GM12801 (cell line): ENCODE data around the gene C5orf63.

Experiments
- TF ChIP-seq, protein P1 (sequence below): IDR thresholded peaks from one replicate; pipeline ENCODE4 v1.5.1; 2011; ENCODE audit warnings: control low read depth; ENCODE audit not compliant: insufficient read length; ENCODE audit errors: extremely low read depth

The C5orf63 gene

DNA sequence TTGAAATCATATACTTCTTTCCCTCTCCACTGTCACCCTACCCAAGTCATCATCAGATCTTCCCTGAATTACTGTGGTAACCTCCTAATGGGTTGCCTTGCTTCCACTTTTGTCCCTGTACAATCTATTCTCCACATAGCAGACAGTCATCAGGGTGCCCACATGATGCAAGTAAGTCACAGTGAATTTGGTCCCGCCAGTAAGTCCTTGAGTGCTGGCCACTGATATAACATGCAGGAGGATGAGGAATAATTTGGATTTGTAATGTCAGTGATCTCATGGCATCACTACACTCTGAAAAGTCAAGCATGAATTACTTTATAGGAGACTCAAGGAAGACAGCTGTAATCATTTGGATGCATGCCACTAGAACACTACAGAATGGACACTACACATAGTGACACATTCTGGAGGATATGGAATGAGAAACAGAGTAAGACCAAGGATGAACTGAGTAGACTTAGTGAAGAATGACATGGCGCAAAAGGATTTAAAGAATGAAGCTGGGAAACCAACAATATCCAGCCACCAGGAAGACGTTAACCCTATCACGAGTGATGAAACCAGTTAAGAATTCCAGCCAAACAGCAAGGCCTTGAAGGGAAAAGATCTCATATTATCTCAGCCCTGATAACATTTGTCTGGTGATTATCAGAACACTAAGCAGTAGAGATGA lies 71.5 kb downstream of the C5orf63 start:
- TF ChIP-seq, protein P1, sequence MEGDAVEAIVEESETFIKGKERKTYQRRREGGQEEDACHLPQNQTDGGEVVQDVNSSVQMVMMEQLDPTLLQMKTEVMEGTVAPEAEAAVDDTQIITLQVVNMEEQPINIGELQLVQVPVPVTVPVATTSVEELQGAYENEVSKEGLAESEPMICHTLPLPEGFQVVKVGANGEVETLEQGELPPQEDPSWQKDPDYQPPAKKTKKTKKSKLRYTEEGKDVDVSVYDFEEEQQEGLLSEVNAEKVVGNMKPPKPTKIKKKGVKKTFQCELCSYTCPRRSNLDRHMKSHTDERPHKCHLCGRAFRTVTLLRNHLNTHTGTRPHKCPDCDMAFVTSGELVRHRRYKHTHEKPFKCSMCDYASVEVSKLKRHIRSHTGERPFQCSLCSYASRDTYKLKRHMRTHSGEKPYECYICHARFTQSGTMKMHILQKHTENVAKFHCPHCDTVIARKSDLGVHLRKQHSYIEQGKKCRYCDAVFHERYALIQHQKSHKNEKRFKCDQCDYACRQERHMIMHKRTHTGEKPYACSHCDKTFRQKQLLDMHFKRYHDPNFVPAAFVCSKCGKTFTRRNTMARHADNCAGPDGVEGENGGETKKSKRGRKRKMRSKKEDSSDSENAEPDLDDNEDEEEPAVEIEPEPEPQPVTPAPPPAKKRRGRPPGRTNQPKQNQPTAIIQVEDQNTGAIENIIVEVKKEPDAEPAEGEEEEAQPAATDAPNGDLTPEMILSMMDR: no peak
